Caco-2 (cell line): ENCODE data around the gene STAB2. TPM values are rescaled to one million over a fixed set of nuclear protein-coding genes. Genes with fewer than 3 reads are reported as not detected.

ENCODE experiments used
- BruUV-seq: library from RNA; stranded (reverse); fragments of 400-500 nt; replicated peaks from 2 replicates; lab custom pipeline; 2021; lab: Mats Ljungman, UMichigan
- CTCF ChIA-PET: fragments of 300-600 bp; sonication (Branson Sonifier 250); formaldehyde crosslinking; loops from one replicate; lab custom pipeline; 2022; ENCODE audit warnings: antibody characterized with exemption; lab: Charles Lee
- POLR2A ChIA-PET: fragments of 300-600 bp; sonication (Branson Sonifier 250); formaldehyde crosslinking; loops from one replicate; lab custom pipeline; 2022; ENCODE audit warnings: antibody characterized with exemption; lab: Charles Lee
- DNase-seq, 2 experiments: peaks; one replicate each; pipeline versions ENCODE4 v3.0.0 to v3.0.0-alpha.2; 2020 to 2022
- H3K27me3 ChIP-seq: replicated peaks from 2 replicates; pipeline ENCODE4 v1.6.0; 2011; ENCODE audit warnings: low read length; ENCODE audit not compliant: control insufficient read depth, insufficient read depth
- H3K36me3 ChIP-seq: 2 replicates; pipeline ENCODE4 v1.5.1; 2011; ENCODE audit warnings: low read length; ENCODE audit not compliant: control insufficient read depth, insufficient read depth
- H3K4me1 ChIP-seq: fragments of 250-450 bp; sonication (Bioruptor Pico); 2 replicates; pipeline ENCODE4 v1.5.1; 2020; ENCODE audit warnings: mild to moderate bottlenecking
- H3K4me3 ChIP-seq: 2 replicates; pipeline ENCODE4 v1.5.1; 2011; ENCODE audit warnings: low read depth, mild to moderate bottlenecking, control low read depth, low read length
- H3K9me3 ChIP-seq: fragments of 250-450 bp; sonication (Bioruptor Pico); 2 replicates; pipeline ENCODE4 v1.5.1; 2020; ENCODE audit warnings: mild to moderate bottlenecking, moderate library complexity
- H3K27ac Mint-ChIP-seq: one replicate; pipeline ENCODE4 v1.8.0; 2022; ENCODE audit warnings: mixed read lengths; ENCODE audit not compliant: unreplicated experiment
- H3K27me3 Mint-ChIP-seq: one replicate; pipeline ENCODE4 v1.8.0; 2022; ENCODE audit warnings: mixed read lengths; ENCODE audit not compliant: insufficient read depth, unreplicated experiment
- H3K36me3 Mint-ChIP-seq: one replicate; pipeline ENCODE4 v1.8.0; 2022; ENCODE audit warnings: mild to moderate bottlenecking, mixed read lengths; ENCODE audit not compliant: insufficient read depth, unreplicated experiment
- H3K4me1 Mint-ChIP-seq: one replicate; pipeline ENCODE4 v1.8.0; 2022; ENCODE audit warnings: low read depth, mixed read lengths; ENCODE audit not compliant: unreplicated experiment
- H3K4me3 Mint-ChIP-seq: one replicate; pipeline ENCODE4 v1.8.0; 2022; ENCODE audit warnings: mild to moderate bottlenecking, moderate library complexity, mixed read lengths; ENCODE audit not compliant: unreplicated experiment
- H3K9me3 Mint-ChIP-seq: one replicate; pipeline ENCODE4 v1.8.0; 2022; ENCODE audit warnings: mixed read lengths; ENCODE audit not compliant: unreplicated experiment
- intact Hi-C: fragments of 100-400 bp; cut with micrococcal nuclease; formaldehyde crosslinking; loops from one replicate; pipeline ENCODE4 v1.10.0; 2022; ENCODE audit not compliant: unreplicated experiment
- total RNA-seq: library from RNA; stranded (reverse); gene quantifications from 2 replicates; pipeline ENCODE4 v1.2.3, GENCODE V29; 2022
- TF ChIP-seq, protein P1 (sequence below), 2 experiments: fragments of 200-600 bp in 1 of 2; IDR thresholded peaks; 1 replicate in 1 of 2; 2 replicates in 1 of 2; pipeline versions ENCODE4 v1.5.1 to v1.8.0; 2011 to 2022; ENCODE audit warnings: antibody characterized with exemption in 1 of 2, control low read depth in 1 of 2, inconsistent platforms in 1 of 2, low read depth in 1 of 2, low read length in 1 of 2, mild to moderate bottlenecking in 1 of 2, moderate library complexity in 1 of 2; ENCODE audit not compliant: insufficient read depth in 1 of 2, severe bottlenecking in 1 of 2, unreplicated experiment in 1 of 2

Gene STAB2
- total RNA-seq, 1 experiment from 2014 or later, result 0.25 TPM

DNA sequence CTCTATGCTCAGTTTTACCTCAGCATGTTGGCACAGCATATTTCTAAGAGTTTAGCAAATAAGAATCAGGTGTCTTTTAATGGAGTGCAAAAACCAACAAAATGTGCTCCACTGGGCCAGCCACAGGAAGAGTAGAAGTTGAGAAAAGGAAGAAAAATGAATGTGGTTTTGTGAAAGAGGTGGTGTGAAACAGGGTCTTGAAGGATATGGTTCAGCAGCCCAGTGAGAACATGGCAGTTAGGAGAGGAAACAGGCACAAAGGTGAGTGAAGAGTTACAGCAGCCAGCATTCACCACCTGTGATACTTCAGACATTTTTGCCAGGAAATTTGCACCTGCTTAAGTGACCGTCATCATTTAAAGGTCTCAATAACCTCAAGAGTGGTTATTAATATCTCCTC is 2.4 kb downstream of the STAB2 start:
- ChIA-PET POLR2A (no interaction called here), CTCF (no interaction called here)
- TF ChIP-seq, protein P1, sequence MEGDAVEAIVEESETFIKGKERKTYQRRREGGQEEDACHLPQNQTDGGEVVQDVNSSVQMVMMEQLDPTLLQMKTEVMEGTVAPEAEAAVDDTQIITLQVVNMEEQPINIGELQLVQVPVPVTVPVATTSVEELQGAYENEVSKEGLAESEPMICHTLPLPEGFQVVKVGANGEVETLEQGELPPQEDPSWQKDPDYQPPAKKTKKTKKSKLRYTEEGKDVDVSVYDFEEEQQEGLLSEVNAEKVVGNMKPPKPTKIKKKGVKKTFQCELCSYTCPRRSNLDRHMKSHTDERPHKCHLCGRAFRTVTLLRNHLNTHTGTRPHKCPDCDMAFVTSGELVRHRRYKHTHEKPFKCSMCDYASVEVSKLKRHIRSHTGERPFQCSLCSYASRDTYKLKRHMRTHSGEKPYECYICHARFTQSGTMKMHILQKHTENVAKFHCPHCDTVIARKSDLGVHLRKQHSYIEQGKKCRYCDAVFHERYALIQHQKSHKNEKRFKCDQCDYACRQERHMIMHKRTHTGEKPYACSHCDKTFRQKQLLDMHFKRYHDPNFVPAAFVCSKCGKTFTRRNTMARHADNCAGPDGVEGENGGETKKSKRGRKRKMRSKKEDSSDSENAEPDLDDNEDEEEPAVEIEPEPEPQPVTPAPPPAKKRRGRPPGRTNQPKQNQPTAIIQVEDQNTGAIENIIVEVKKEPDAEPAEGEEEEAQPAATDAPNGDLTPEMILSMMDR (IDR thresholded peaks at IDR 0.05; ENCODE audit: insufficient read depth in 1 of 2, low read depth in 1 of 2, low read length in 1 of 2, severe bottlenecking in 1 of 2, unreplicated experiment in 1 of 2), result no peak
- no peaks in the 10 kb centered on the region for H3K9me3 ChIP-seq
- H3K27ac Mint-ChIP-seq, result no peak overlapping the region
- no peak for DNase-seq
- no peaks in the 10 kb centered on the region for H3K36me3 ChIP-seq
- no peaks in the 10 kb centered on the region for H3K4me1 Mint-ChIP-seq
- H3K9me3 Mint-ChIP-seq, result no peaks in the 10 kb centered on the region
- no peak overlapping the region for H3K4me3 Mint-ChIP-seq
- no peaks in the 10 kb centered on the region for H3K36me3 Mint-ChIP-seq
- H3K4me1 ChIP-seq, result peaks cover 7% of the 10 kb centered on the region; the same call in 1 of the 2 replicates
- peaks cover 3% of the 10 kb centered on the region for H3K27me3 Mint-ChIP-seq
- H3K27me3 ChIP-seq, result no peaks in the 10 kb centered on the region
- BruUV-seq, result no TSS peak
- H3K4me3 ChIP-seq, result no peak overlapping the region
- intact Hi-C loops, result no loop called here

DNA sequence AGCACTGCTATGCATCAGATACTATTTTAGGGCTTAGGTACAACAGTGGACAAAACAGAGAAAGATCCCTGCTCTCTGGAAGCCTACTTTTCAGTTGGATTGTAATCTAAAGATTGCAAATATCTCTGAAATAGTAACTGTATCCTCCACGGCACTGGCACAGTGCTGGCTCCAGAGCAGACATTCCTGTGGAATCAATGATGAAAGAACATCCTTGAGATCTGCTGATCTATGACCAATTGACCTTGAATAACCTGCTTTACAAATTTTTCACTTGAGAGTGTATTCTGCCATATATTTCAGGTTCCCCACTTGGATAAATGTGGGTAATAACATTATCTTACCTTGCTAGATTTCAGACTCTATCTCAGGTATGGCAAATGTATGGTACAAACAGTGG is 3.2 kb downstream of the STAB2 start:
- Mint-ChIP-seq H3K4me3 (no peak overlapping the region), H3K36me3 (no peaks in the 10 kb centered on the region), H3K4me1 (no peaks in the 10 kb centered on the region), H3K27ac (no peak overlapping the region), H3K9me3 (no peaks in the 10 kb centered on the region), H3K27me3 (peaks cover 3% of the 10 kb centered on the region)
- peaks cover 7% of the 10 kb centered on the region; the same call in 1 of the 2 replicates for H3K4me1 ChIP-seq
- H3K36me3 ChIP-seq, result no peaks in the 10 kb centered on the region
- TF ChIP-seq, protein P1 (IDR thresholded peaks at IDR 0.05; ENCODE audit: insufficient read depth in 1 of 2, low read depth in 1 of 2, low read length in 1 of 2, severe bottlenecking in 1 of 2, unreplicated experiment in 1 of 2), result no peak
- CTCF ChIA-PET, result no interaction called here
- no peaks in the 10 kb centered on the region for H3K9me3 ChIP-seq
- no peak overlapping the region for H3K4me3 ChIP-seq
- intact Hi-C loops, result no loop called here
- no TSS peak for BruUV-seq
- no peaks in the 10 kb centered on the region for H3K27me3 ChIP-seq
- POLR2A ChIA-PET, result no interaction called here
- no peak for DNase-seq

DNA sequence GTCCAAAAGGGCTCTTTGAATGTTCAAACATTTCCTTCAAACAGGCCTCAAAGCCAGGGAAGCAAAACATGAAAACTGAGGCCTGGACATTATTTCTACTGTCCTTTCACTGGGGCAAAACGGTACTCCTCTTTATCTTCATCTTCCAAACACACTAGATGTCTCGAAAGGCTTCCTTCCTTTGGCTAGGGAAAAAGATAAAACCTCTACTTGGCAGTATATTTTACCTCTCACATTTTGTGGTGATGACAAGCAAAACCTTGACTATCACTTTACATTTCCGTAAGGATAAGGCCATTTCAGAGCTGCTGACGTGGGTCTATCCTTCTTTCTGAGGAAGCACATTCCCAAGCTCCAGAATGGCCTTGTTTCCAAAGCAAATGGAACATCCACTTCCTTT is 9.9 kb downstream of the STAB2 start:
- no peaks in the 10 kb centered on the region for H3K27me3 ChIP-seq

More for the DNA sequence above, 9.9 kb downstream of the STAB2 start:
- Mint-ChIP-seq H3K9me3 (no peaks in the 10 kb centered on the region), H3K4me3 (no peak overlapping the region), H3K4me1 (peaks cover 6% of the 10 kb centered on the region), H3K27ac (no peak overlapping the region), H3K27me3 (peaks cover 8% of the 10 kb centered on the region), H3K36me3 (no peaks in the 10 kb centered on the region)
- TF ChIP-seq, protein P1 (IDR thresholded peaks at IDR 0.05; ENCODE audit: insufficient read depth in 1 of 2, low read depth in 1 of 2, low read length in 1 of 2, severe bottlenecking in 1 of 2, unreplicated experiment in 1 of 2), result no peak
- no peak overlapping the region for H3K4me3 ChIP-seq
- no TSS peak for BruUV-seq
- CTCF ChIA-PET, result no interaction called here
- no peaks in the 10 kb centered on the region; the same call in 1 of the 2 replicates for H3K9me3 ChIP-seq
- no peaks in the 10 kb centered on the region for H3K36me3 ChIP-seq
- DNase-seq, result no peak
- no peaks in the 10 kb centered on the region for H3K4me1 ChIP-seq
- intact Hi-C loops, result no loop called here
- POLR2A ChIA-PET, result no interaction called here
